Suppressor macrophage treated with lipopolysaccharide for 1 hour (primary cell): ENCODE data around the gene UPK3A.
"Not testable (repeated sequence)": the region's sequence is repeated elsewhere in the genome, so short reads cannot be mapped to it uniquely, and the experiment has no call there.

Experiments
- DNase-seq, 3 donors: peaks; one replicate each; pipeline ENCODE4 v3.0.0-alpha.2; 2020 to 2022

The UPK3A gene

DNA sequence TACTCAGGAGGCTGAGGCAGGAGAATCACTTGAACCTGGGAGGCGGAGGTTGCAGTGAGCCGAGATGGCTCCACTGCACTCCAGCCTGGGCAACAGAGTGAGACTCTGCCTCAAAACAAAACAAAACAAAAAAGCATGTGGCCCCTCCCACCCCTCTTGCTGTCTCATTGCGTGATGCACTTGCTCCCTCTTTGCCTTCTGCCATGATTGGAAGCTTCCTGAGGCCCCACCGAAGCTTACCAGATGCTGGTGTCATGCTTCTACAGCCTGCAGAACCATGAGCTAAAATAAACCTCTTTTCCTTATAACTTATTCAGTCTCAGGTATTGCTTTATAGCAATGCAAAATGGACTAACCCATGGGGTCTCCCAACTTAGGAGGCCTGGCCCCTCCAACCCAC lies 26.8 kb upstream of the UPK3A start:
- DNase-seq: not testable (repeated sequence)

DNA sequence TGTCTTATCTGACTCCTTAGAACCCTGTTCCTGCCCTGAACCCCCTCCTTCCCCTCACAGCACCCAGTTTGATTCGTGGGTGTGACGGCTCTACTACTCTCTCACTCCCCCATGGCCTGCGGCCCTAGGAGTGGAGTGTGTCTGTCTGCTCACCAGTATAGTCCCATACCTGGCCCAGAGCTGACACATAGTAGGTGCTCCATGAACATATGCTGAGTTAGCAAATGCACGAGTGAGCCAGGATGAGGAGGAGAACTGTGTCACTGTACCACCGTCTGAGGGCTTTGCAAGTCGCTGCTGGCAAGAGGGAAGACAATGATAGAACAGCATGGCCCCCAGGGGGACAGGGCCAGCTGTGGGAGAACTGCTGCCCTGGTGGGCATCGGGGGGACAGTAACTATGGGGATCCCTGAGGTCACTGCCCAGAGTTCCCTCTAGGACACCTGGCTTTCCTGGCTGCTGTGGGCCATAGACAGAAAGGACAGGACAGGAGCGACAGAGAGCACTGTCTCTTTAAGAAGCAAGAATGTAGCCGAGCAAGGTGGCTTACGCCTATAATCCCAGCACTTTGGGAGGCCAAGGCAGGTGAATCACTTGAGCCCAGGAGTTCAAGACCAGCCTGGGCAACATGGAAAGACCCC lies 24.9 kb upstream of the UPK3A start:
- no peak for DNase-seq

GRCh38 chr22:45260395-45260759 lies 24.4 kb upstream of the UPK3A start:
- DNase-seq: not testable (repeated sequence)

DNA sequence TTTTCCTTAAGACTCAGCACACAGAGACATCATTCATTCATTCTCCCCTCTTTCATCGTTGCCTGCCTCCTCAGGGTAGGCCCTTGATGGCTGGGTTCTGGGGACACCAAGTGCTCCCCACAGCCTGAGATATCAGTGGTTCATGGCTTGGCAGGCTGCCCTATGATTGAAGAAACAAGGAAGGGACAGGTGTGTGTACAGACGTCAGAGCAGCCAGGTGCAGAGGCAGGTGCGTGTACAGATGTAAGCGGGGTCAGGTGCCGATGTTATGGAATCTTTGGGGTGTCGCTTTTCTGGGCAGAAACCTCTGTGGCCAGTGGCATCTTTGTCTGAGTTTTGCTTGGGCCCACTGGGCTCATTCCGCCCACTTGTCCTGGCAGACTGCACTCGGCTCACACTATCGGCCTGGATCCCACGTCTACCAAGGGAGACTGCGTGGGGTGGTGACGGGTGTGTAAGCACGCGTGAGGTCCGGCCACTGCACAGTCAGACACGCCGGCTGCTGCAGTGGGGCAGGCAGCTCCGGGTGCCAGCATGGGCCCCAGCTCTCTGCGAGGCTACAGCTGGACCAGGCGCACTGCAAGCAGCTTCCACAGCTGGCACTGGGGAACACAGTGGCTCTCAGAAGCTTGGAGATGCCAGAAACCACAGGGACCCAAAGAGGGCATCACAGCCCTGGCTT lies 23.2 kb upstream of the UPK3A start:
- DNase-seq: no peak

DNA sequence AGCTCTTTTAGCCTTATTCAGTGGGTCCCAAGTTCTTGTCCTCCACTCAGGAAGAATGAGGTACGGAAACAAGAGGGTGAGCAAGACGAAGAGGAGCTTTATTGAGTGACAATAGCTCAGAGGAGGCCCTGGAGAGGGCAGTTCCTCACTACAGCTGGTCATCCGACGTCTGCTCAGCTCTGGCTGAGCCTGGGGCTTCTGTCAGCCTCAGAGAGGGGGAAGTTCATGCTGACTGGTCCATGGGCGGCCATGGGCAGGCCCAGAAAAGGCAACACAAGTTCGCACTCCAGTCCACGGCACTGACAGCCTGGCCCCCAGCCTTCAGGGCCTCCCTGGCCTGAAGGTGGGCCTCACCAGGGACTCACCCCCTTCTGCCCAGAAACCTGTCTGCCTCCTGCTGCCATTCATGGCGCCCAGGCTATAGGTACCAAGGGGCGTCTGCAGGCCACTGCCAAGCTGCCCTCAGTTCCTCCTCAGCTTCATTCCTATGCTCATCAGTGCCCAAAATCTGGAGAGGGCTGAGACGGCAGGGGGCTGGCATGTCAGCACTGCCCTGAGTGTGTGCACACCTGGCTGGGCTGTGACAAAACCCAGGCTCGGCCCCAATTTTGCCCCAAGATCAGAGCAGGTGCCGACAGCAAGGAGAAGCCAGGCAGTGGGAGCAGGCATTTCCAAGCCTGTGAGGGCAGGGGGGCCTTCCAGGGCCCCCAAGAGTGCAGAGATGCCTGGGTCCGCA lies 22.4 kb upstream of the UPK3A start:
- DNase-seq: peak; percentile 76 to 86 (median 80)

- DNase-seq: no peak
Measured at GRCh38 chr22:45262931-45263462, 21.8 kb upstream of the UPK3A start.

DNA sequence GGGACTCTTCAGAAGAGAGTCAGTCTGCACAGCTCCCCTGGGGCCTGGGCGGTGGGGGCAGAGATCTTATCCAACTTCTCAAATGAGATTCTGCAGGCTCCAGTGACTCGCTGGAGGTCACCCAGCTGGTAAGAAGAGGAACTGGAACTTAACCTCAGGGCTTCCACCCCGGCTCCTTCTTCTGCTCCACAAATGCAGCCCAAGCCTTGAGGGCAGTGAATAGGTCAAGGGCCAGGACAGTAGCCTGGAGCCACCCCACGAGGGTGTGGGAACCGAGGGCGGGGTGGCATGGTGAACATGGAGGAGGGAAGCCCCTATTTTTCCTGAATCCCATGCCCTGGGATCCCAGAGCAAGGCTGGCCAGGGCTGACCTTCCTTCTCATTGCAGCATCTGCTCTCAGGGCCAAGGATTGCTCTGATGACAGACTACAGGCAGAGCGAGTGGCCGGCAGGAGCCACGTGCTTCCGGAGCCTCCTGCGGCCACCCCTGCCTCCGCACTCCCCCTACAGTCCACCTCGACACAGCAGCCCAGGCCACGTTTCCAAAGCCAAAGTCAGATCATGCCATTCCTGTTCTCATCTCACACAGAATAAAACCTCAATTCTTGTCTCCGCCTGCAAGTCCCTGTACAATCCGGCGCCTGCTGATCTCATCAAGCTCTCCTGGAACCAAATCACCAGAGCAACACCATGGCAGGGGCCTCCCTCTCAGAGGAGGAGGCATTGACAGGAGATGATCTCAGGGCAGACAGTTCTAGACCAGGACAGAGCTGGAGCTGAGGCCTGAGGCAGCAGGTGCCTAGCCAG lies 21.1 kb upstream of the UPK3A start:
- peak; percentile 74 to 85 (median 76) for DNase-seq

DNA sequence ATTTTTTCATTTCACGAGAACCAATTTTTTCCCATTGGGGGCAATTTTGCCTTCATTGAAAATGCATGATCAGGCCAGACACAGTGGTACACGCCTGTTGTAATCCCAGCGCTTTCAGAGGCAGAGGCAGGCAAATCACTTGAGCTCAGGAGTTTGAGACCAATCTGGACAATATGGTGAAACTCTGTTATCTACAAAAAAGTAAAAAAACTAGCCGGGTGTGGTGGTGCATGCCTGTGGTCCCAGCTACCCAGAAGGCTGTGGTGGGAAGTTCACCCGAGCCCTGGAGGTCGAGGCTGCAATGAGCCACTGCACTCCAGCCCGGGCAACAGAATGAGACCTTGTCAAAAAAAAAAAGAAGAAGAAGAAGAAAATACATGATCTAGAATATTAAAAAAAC lies 19.2 kb upstream of the UPK3A start:
- DNase-seq: no peak

GRCh38 chr22:45268167-45268957 lies 16.4 kb upstream of the UPK3A start:
- peak; percentile 38 to 50 (median 41) for DNase-seq

DNA sequence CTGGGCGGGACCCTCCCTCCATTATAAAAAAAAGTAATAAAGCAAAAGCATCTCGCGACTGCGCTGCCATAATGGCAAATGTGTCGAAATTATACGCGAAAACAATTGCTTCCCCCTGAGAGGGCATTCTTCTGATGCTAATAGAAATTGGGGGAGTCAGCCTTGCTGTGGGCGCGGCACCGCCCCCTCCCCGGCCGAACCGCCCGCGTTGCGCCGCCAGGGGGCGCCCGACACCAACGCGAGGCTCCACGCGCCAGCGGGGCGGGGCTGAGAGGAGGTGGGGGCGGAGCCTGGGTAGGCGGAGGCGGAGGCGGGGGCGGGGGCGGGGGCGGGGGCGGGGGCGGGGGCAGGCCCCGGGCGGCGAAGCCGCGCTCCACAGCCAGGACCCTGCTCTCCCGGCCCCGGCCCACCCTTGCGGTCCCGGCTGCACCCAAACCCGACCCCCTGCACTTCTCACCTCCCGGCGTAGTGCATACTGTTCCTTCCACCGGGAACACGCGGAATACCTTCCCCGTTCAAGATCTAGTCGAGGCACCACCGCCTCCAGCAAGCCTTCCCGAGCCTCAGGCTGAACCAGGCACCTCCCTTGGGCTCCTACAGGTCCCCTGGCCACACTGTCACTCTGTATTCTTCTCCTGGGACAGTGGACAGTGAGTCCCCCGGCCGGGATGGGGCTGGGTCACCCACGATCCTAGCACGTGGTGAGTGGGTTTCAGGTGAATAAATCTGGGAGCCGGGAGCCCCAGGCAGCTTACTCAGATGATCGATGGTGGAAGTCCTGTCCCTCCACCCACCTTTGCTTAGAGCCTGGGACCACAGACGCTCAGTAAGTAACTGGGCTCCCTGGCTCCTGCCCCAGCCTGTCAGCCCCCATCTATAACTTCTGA lies 15.5 kb upstream of the UPK3A start:
- peak; percentile 82 to 94 (median 89) for DNase-seq

GRCh38 chr22:45270095-45271020 lies 14.4 kb upstream of the UPK3A start:
- peak; percentile 50 to 62 (median 57) for DNase-seq

GRCh38 chr22:45271667-45272201 lies 13.0 kb upstream of the UPK3A start:
- DNase-seq: peak; percentile 53 to 74 (median 69)

GRCh38 chr22:45272498-45272897 lies 12.3 kb upstream of the UPK3A start:
- DNase-seq: no peak

DNA sequence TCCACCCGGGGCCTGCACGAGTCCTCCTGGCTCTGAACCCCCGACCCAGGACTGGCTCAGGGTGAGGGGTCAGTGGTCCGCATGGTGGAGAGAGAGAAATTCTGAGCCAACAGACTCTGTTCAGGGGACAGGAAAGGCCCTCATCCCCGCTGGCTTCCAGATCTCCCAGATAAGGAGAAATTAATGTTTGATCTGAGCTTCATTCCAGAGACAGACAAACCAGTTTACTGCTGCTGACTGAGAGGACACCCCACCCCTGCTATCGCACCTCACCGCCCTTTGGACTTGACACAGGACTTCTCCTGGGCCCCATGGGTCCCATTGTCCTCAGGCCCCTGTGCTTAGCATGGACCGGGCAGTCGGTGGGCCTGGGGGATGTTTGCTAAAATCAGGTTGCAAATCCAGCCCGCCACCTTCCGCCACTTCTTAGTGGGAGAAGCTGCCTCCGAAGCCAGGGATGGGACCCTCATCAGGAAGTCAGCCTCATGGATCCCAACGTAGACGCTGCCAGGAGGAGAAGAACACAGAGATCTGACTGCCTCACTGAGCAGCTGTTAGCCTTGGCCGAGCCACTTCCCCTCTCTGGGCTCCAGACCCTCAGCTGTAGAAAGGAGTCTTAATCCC lies 11.2 kb upstream of the UPK3A start:
- DNase-seq: no peak

- no peak for DNase-seq
Measured at GRCh38 chr22:45276507-45277105, 8.1 kb upstream of the UPK3A start.

GRCh38 chr22:45277720-45278119 lies 7.0 kb upstream of the UPK3A start:
- DNase-seq: not testable (repeated sequence)

- DNase-seq: no peak
Measured at GRCh38 chr22:45278125-45278524, 6.6 kb upstream of the UPK3A start.

DNA sequence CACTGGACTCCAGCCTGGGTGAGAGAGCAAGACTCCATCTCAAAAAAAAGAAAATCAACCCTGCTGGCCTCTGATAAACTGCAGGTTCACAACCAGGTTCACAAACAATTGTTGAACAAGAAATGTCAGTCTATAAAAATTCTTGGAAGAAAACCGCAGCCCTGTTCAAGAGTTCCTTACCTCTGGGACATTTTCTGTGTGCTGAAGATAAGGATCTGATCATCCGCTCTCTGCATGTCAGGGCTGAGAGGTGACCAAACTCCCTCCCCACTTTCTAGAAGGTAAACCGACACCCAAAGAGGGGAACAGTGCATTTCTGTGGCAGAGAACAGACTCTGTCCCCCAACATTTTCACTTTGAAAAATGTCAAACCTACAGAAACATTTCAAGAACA lies 4.2 kb upstream of the UPK3A start:
- DNase-seq: no peak

DNA sequence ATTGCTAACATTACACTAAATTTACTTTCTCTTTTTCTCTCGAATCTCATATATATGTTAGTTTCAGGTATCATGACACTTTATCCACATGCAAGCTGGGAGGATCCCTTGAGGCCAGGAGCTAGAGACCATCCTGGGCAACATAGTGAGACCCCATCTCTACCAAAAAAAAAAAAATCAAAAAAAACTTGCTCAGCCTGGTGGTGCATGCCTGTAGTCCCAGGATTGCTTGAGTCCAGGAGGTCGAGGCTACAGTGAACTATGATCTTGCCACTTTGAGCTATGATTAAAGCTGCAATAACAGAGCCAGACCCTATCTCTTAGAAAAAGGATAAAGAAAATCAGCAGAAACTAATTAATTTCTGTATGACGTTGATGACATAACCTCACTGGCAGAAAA lies 3.7 kb upstream of the UPK3A start:
- DNase-seq: no peak
